Bronchus fibroblast of lung (primary cell): ENCODE data around the gene SIK2. TPM values are rescaled to one million over a fixed set of nuclear protein-coding genes. Genes with fewer than 3 reads are reported as not detected.

ENCODE experiments used
- total RNA-seq: library from RNA; depleted of rRNA; stranded (reverse); fragments of >200 nt; gene quantifications from 2 replicates; pipeline ENCODE4 v1.2.3, GENCODE V29; 2015

The SIK2 gene
- 8.3 and 9.1 TPM in 2 replicates for total RNA-seq

DNA sequence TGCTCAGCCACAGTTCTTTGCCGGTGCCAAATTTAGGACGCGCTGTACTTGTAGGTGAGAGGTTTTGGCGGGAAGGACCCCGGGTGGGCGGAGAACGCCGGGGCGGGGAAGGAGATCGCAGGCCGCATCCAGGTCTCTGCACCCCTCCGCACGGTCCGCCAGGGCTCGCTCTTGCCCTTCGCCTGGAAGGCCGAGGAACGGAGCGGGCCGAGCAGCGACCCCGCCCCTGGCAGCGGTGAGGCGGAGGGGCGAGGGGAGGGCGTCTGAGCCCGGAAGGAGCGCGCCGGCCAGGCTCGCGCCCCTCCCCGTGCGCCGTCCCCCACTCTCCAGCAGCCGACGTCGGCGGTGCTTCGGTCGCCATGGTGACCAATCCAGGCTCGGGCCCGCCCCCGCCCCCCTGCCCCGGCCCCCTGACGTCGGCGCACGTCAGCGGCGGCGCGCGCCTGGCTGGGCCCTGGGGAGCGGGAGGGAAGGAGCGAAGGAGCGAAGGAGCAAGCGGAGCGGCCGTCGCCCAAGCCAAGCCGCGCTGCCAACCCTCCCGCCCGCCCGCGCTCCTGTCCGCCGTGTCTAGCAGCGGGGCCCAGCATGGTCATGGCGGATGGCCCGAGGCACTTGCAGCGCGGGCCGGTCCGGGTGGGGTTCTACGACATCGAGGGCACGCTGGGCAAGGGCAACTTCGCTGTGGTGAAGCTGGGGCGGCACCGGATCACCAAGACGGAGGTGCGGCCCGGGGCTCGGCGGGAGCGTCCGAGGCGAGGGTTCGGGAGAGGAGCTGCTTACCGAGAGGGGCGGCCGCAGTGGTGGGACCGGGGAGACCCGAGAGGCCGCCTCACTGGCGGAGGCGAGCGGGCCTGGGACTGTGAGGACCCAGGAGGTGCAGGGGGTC, at the start of gene SIK2:
TSS of gene SIK2 (plus strand) at position 471 of the 886 bp plus-strand sequence. CDS start at position 586, 115 bp downstream.

GRCh38 chr11:111765984-111766833, 164.0 kb downstream of the SIK2 start, which contains the start of gene PPP2R1B:
Gene PPP2R1B, minus strand, starts transcription at chr11:111766389. Its CDS starts 28 bp downstream, at chr11:111766361.

Other genes starting within 250 kb of the SIK2 start
- not detected in 2 replicates for gene POU2AF1, start 223.2 kb upstream of the SIK2 start, total RNA-seq
- 0.15 and 0.17 TPM in 2 replicates for gene BTG4, start 90.1 kb upstream of the SIK2 start, total RNA-seq
- 0.50 TPM in 1 of 2 replicates, not detected in the other for gene HOATZ, start 87.7 kb upstream of the SIK2 start, total RNA-seq
- 46.4 and 52.0 TPM in 2 replicates for gene LAYN, start 61.7 kb upstream of the SIK2 start, total RNA-seq
- gene PPP2R1B, start 163.9 kb downstream of the SIK2 start, total RNA-seq = 37.0 and 39.8 TPM in 2 replicates